NT2/D1 (cell line): ENCODE data around the gene CCNG2.

Source experiments
- DNase-seq: peaks from one replicate; pipeline ENCODE4 v3.0.0-alpha.2; 2011; ENCODE audit warnings: low read depth, low spot score
- H3K27me3 ChIP-seq: 2 replicates; pipeline ENCODE4 v1.6.0; 2011; ENCODE audit warnings: mild to moderate bottlenecking; ENCODE audit not compliant: insufficient read length, insufficient read depth
- H3K36me3 ChIP-seq: 2 replicates; pipeline ENCODE4 v1.6.1; 2011; ENCODE audit warnings: mild to moderate bottlenecking, low read length, mixed read lengths; ENCODE audit not compliant: insufficient read depth, insufficient read length
- H3K4me1 ChIP-seq: 2 replicates; pipeline ENCODE4 v1.5.1; 2011; ENCODE audit not compliant: insufficient read depth, insufficient read length
- H3K4me3 ChIP-seq: 2 replicates; pipeline ENCODE4 v1.5.1; 2011; ENCODE audit warnings: low read depth; ENCODE audit not compliant: insufficient read length
- H3K9ac ChIP-seq: 2 replicates; pipeline ENCODE4 v1.6.0; 2011; ENCODE audit warnings: low read depth; ENCODE audit not compliant: insufficient read length
- H3K9me3 ChIP-seq: 2 replicates; pipeline ENCODE4 v1.5.1; 2011; ENCODE audit warnings: mild to moderate bottlenecking, low read length; ENCODE audit not compliant: insufficient read depth
- SUZ12 ChIP-seq: IDR thresholded peaks from 2 replicates; pipeline ENCODE4 v1.6.1; 2011; ENCODE audit not compliant: insufficient read length, insufficient read depth; ENCODE audit errors: extremely low read depth
- YY1 ChIP-seq: IDR thresholded peaks from 2 replicates; pipeline ENCODE4 v1.6.1; 2011; ENCODE audit not compliant: insufficient read length, insufficient read depth
- ZNF274 ChIP-seq: IDR thresholded peaks from 2 replicates; pipeline ENCODE4 v1.6.1; 2011; ENCODE audit warnings: mild to moderate bottlenecking, low read depth, low read length

The CCNG2 gene

DNA sequence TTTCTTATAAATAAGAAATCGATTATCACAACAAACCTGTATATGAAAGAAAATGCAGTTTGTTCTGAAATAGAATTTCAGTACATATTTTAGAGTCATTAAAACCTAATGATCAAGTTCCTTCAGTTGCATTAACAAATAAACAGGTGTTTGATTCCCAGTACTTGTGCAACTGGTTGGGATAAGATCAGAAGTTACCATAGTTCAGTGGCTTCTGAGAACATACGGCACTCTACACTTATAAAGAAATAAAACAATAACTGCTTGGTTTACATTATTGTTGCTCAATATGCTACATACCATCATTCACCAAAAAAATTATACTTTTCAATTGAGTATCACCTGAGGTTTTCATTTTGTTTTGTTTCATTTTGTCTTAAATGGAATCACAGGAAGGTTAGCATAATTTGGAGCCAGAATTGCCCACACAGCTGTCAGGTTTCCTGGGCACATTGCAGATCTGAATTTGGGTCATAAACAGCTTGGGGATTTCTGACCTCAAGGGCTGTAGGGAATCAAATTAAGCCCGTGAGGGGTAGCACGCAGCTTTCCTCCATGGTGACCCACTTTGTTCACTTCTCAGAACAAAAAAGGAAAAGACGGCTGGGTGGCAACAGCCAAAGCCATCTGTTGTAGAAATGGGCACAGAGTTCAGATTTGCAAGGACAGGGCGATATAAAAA is 14.9 kb upstream of the CCNG2 start:
- TF ChIP-seq ZNF274 = no peak
- TF ChIP-seq SUZ12 = no peak
- no peak for TF ChIP-seq YY1
- no peaks in the 10 kb centered on the region for H3K9me3 ChIP-seq
- no peaks in the 10 kb centered on the region for H3K36me3 ChIP-seq
- no peaks in the 10 kb centered on the region for H3K4me1 ChIP-seq
- no peak overlapping the region for H3K9ac ChIP-seq
- H3K4me3 ChIP-seq = no peak overlapping the region
- H3K27me3 ChIP-seq = no peaks in the 10 kb centered on the region
- DNase-seq = no peak

DNA sequence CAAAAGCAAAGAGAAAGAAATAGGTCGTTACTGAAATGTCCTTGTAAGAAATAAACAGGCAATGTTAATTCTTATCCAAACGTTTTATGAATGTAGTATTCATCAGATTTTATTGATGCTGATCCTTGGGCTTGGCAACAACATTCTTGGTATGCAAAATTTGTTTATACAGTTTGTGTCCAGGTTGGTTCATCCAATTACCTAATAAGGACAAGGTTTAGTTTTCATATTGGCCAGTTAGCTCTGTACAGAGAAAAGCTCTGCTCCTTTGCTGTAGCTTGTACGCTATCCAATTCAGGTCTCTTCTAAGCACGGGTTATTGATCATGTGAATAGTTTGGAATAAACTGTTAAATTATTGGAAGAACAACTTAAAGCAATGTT is 14.4 kb upstream of the CCNG2 start:
- Histone ChIP-seq H3K4me1 (no peaks in the 10 kb centered on the region), H3K9me3 (no peaks in the 10 kb centered on the region), H3K9ac (no peak overlapping the region), H3K27me3 (no peaks in the 10 kb centered on the region), H3K4me3 (no peak overlapping the region), H3K36me3 (no peaks in the 10 kb centered on the region)
- no peak for DNase-seq
- TF ChIP-seq SUZ12 = no peak
- no peak for TF ChIP-seq YY1
- no peak for TF ChIP-seq ZNF274

DNA sequence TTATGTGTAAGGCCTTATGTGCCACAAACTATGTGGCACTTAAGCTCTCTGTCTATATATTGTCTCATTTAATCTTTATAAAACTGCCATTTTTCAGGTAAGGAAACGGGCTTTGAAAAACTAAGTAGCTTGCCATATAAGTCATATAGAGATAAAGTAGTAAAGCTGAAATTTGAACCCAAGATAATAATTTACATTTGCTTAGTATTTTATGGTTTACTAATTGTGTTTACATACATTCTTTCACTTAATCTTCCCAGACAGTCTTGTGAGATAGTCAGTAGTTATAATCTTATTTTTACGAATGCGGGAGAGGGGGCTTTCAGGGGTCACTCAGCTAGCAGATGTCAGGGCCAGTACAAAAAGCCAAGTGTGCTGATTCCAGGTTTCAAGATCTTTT is 13.9 kb upstream of the CCNG2 start:
- no peaks in the 10 kb centered on the region for H3K36me3 ChIP-seq
- no peak overlapping the region for H3K9ac ChIP-seq
- H3K27me3 ChIP-seq = no peaks in the 10 kb centered on the region
- no peak overlapping the region for H3K4me3 ChIP-seq
- DNase-seq = no peak
- H3K9me3 ChIP-seq = no peaks in the 10 kb centered on the region
- TF ChIP-seq SUZ12 (no peak), YY1 (no peak), ZNF274 (no peak)
- no peaks in the 10 kb centered on the region for H3K4me1 ChIP-seq

DNA sequence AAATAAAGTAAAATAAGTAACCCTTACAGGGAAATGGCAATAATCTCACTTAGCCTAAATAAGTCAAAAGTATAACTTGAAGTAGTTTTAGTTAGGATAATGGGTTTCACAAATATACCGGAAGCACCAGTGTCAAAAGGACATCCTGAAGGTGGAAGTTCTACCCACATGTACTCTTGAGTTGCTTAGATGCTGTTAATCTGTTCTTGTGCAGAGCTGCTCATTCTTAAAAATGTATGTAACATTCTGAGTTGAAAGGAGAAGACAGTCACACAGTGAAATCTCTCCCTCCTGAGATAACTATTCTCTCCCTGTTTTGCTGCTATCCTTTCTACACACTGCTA is 11.2 kb upstream of the CCNG2 start:
- Histone ChIP-seq H3K9ac (no peak overlapping the region), H3K4me3 (no peak overlapping the region), H3K36me3 (no peaks in the 10 kb centered on the region), H3K27me3 (no peaks in the 10 kb centered on the region), H3K9me3 (no peaks in the 10 kb centered on the region), H3K4me1 (no peaks in the 10 kb centered on the region)
- DNase-seq = no peak
- TF ChIP-seq SUZ12 = no peak
- TF ChIP-seq ZNF274 = no peak
- TF ChIP-seq YY1 = no peak

DNA sequence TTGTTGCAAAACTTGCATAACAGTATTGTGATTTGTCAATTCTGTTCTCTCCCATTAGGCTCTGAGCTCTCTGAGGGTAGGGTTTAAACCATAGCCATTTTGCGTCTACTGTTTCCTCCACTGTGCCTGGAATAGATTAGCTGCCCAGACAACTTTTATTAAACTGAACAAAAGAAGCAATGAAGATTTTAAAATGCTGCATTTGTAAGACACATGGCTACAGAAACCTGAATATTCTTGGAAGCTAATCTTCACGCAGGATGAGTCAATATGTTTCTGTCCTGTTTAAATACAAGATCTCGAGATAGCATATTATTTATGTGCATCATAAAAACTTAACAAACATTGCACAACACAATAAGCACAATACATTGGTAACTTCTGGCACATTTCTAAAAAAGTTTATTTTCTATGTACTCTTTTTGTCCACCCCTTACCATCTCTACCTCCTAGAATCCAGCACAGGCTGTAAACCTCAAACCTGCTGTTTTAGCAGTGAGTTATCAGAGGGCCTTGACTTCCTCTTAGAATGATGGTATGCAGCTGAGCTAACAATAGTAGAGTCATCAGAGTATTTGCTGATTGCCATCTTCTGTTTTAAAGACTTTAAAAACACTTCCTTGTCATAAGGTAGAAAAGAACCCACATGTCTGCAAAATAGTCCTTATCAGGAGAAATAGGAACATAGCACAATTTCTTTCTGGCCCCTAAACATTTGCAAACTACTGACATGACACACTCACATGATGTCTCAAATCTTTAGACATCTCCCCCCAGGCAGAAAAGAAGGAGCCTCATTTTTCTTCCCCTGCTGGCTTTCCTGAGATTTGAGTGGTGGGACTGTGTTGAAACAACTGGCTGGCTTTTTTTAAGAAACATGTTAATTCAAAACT is 10.6 kb upstream of the CCNG2 start:
- Histone ChIP-seq H3K27me3 (no peaks in the 10 kb centered on the region), H3K4me1 (no peaks in the 10 kb centered on the region), H3K9me3 (no peaks in the 10 kb centered on the region), H3K4me3 (no peak overlapping the region), H3K9ac (no peak overlapping the region), H3K36me3 (no peaks in the 10 kb centered on the region)
- DNase-seq = no peak
- TF ChIP-seq SUZ12 = no peak

DNA sequence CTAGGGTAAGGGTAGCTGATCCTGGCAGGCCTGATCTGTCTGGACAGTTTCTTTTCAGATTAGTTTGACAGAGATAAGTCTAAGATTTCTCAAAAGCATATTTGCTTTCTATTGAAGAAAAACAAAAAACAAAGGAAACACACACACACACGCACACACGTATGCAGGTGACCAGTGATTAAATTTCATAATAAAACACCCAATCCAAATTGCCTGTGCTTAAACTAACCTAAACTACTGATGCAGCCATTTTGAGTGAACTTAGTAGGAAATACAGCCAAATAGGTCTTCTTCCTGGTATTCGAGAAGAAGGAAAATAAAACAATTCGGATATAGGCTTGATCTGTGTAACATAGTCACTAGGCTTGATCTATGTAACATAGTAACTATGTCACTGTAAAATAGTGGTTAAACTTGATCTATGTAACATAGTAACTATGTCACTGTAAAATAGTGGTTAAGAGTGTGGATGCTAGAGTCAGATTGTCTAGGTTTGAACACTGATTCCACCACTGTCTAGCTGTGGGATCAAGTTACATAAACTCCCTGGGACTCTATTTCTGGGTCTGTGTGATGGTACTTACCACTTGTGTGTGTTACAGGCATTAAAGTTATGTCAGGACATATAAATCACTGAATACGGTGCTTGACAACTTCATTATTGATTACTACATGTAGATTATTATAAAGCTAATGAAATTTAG is 9.8 kb upstream of the CCNG2 start:
- Histone ChIP-seq H3K4me3 (no peak overlapping the region), H3K9me3 (no peaks in the 10 kb centered on the region), H3K4me1 (no peaks in the 10 kb centered on the region), H3K36me3 (no peaks in the 10 kb centered on the region), H3K9ac (no peak overlapping the region), H3K27me3 (no peaks in the 10 kb centered on the region)
- TF ChIP-seq SUZ12 (no peak), ZNF274 (no peak), YY1 (no peak)
- no peak for DNase-seq

DNA sequence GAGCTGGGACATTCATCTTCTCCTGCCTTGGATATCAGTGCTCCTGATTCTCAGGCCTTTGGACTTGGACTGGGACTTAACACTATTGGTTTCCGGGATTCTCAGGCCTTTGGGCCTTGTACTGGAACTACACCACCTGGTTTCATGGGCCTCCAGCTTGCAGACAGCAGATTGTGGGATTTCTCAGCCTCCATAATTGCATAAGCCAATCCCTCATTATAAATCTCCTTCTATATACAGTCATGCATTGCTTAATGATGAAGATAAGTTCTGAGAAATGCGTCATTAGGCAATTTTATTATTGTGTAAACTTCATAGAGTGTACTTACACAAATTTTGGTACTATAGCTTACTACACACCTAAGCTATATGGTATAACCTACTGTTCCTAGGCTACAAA is 8.9 kb upstream of the CCNG2 start:
- no peak for DNase-seq
- Histone ChIP-seq H3K36me3 (no peaks in the 10 kb centered on the region), H3K9ac (no peak overlapping the region), H3K27me3 (no peaks in the 10 kb centered on the region), H3K9me3 (no peaks in the 10 kb centered on the region), H3K4me1 (no peaks in the 10 kb centered on the region), H3K4me3 (no peak overlapping the region)
- TF ChIP-seq YY1 = no peak
